ENCODE data around the gene LHX5. TPM values are rescaled to one million over a fixed set of nuclear protein-coding genes. Genes with fewer than 3 reads are reported as not detected.
A peak's percentile ranks its signal among the peaks of the same experiment; 100 is the strongest.

Gene LHX5
- total RNA-seq, 1 donor from 2014 or later, result not detected

- no peak for TF ChIP-seq CTCF (IDR thresholded peaks at IDR 0.05)
- Mint-ChIP-seq H3K9me3 (ENCODE audit: unreplicated experiment) (no peaks in the 10 kb centered on the region), H3K4me1 (ENCODE audit: unreplicated experiment) (peaks cover 2% of the 10 kb centered on the region), H3K4me3 (ENCODE audit: unreplicated experiment) (no peak overlapping the region), H3K27ac (ENCODE audit: unreplicated experiment) (no peak overlapping the region), H3K36me3 (ENCODE audit: unreplicated experiment) (no peaks in the 10 kb centered on the region), H3K27me3 (ENCODE audit: unreplicated experiment) (no peaks in the 10 kb centered on the region)
- DNase-seq (ENCODE audit: extremely low spot score, unreplicated experiment), result no peak
Measured at GRCh38 chr12:113428482-113428881, 43.2 kb downstream of the LHX5 start.

GRCh38 chr12:113427882-113428281 lies 43.8 kb downstream of the LHX5 start:
- H3K9me3 Mint-ChIP-seq (ENCODE audit: unreplicated experiment), result no peaks in the 10 kb centered on the region
- H3K27me3 Mint-ChIP-seq (ENCODE audit: unreplicated experiment), result no peaks in the 10 kb centered on the region
- no peak for DNase-seq (ENCODE audit: extremely low spot score, unreplicated experiment)
- no peaks in the 10 kb centered on the region for H3K36me3 Mint-ChIP-seq (ENCODE audit: unreplicated experiment)
- H3K4me1 Mint-ChIP-seq (ENCODE audit: unreplicated experiment), result peaks cover 6% of the 10 kb centered on the region
- H3K27ac Mint-ChIP-seq (ENCODE audit: unreplicated experiment), result no peak overlapping the region
- no peak for TF ChIP-seq CTCF (IDR thresholded peaks at IDR 0.05)
- H3K4me3 Mint-ChIP-seq (ENCODE audit: unreplicated experiment), result no peak overlapping the region

GRCh38 chr12:113425960-113426453 lies 45.7 kb downstream of the LHX5 start:
- no peak for TF ChIP-seq CTCF (IDR thresholded peaks at IDR 0.05)
- no peak for DNase-seq (ENCODE audit: extremely low spot score, unreplicated experiment)
- peaks cover 17% of the 10 kb centered on the region for H3K4me1 Mint-ChIP-seq (ENCODE audit: unreplicated experiment)
- H3K27ac Mint-ChIP-seq (ENCODE audit: unreplicated experiment), result no peak overlapping the region
- no peaks in the 10 kb centered on the region for H3K36me3 Mint-ChIP-seq (ENCODE audit: unreplicated experiment)
- no peaks in the 10 kb centered on the region for H3K27me3 Mint-ChIP-seq (ENCODE audit: unreplicated experiment)
- no peak overlapping the region for H3K4me3 Mint-ChIP-seq (ENCODE audit: unreplicated experiment)
- no peaks in the 10 kb centered on the region for H3K9me3 Mint-ChIP-seq (ENCODE audit: unreplicated experiment)

GRCh38 chr12:113424915-113425823 lies 46.5 kb downstream of the LHX5 start:
- H3K9me3 Mint-ChIP-seq (ENCODE audit: unreplicated experiment), result no peaks in the 10 kb centered on the region
- peak; percentile 88 for TF ChIP-seq CTCF (IDR thresholded peaks at IDR 0.05)
- peak; percentile 89 for DNase-seq (ENCODE audit: extremely low spot score, unreplicated experiment)
- H3K36me3 Mint-ChIP-seq (ENCODE audit: unreplicated experiment), result no peaks in the 10 kb centered on the region
- H3K4me3 Mint-ChIP-seq (ENCODE audit: unreplicated experiment), result no peak overlapping the region
- H3K4me1 Mint-ChIP-seq (ENCODE audit: unreplicated experiment), result peaks cover 17% of the 10 kb centered on the region
- no peak overlapping the region for H3K27ac Mint-ChIP-seq (ENCODE audit: unreplicated experiment)
- no peaks in the 10 kb centered on the region for H3K27me3 Mint-ChIP-seq (ENCODE audit: unreplicated experiment)

GRCh38 chr12:113424456-113424855 lies 47.2 kb downstream of the LHX5 start:
- no peaks in the 10 kb centered on the region for H3K9me3 Mint-ChIP-seq (ENCODE audit: unreplicated experiment)
- H3K4me1 Mint-ChIP-seq (ENCODE audit: unreplicated experiment), result peaks cover 17% of the 10 kb centered on the region
- no peak overlapping the region for H3K27ac Mint-ChIP-seq (ENCODE audit: unreplicated experiment)

More at GRCh38 chr12:113424456-113424855, 47.2 kb downstream of the LHX5 start:
- DNase-seq (ENCODE audit: extremely low spot score, unreplicated experiment), result no peak
- no peaks in the 10 kb centered on the region for H3K27me3 Mint-ChIP-seq (ENCODE audit: unreplicated experiment)
- no peak for TF ChIP-seq CTCF (IDR thresholded peaks at IDR 0.05)
- no peak overlapping the region for H3K4me3 Mint-ChIP-seq (ENCODE audit: unreplicated experiment)
- no peaks in the 10 kb centered on the region for H3K36me3 Mint-ChIP-seq (ENCODE audit: unreplicated experiment)

Measured in osteocyte (in vitro differentiated cells).